8988T (cell line): ENCODE data around the gene TBX1.
"Not testable (repeated sequence)": the region's sequence is repeated elsewhere in the genome, so short reads cannot be mapped to it uniquely, and the experiment has no call there.

Source experiments
- DNase-seq: peaks from one replicate; pipeline ENCODE4 v3.0.0; 2011

The TBX1 gene

DNA sequence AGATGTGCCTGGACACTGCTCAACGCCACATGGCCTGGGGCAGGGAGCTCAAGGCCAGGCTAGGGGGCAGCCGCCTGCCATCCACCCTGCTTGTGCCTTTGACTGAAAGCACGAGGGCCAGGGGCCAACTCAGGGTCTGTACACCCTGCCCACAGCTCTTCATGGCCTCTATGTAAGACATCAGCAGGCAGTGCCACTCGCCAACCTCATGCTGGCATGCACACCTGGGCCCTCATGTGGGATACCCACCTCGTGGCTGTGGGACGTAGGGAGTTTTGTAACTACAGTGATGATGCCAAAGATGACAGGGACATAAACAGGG, 25.6 kb downstream of the TBX1 start:
- no peak for DNase-seq

GRCh38 chr22:19786959-19787848, 26.6 kb downstream of the TBX1 start:
- no peak for DNase-seq

DNA sequence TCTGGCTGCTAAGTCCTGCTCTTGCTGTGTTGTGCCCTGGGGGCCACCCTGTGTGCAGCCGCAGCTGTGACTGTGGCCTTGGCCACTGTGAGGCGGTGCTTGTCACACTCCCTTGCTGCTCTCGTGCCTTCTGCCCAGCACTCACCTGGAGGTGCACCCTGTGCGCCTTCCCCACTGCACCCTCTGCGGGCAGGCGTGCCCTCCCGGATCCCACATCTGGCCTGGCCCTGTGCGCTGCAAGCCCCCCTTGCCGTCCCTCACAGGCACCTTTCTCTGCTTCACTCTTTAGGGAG, 27.2 kb downstream of the TBX1 start:
- no peak for DNase-seq

GRCh38 chr22:19788661-19789225, 28.2 kb downstream of the TBX1 start:
- no peak for DNase-seq

DNA sequence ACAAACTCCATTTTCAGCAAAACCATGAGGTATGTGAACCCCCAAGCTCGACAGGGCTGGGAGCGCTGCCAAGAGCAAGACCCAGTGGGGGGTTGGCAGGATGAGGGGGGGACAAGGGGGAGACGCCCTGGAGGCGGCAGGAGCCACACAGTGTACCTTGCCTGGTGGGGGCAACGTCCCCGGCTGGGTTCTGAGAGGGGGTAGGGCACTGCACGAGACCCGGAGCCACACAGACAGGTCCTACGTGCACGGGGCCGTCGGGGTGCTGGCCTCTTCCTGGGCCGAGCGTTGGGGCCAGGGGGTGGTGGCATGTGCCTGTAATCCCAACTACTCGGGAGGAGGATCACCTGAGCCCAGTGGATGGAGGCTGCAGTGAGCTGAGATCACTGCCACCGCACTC, 28.8 kb downstream of the TBX1 start:
- DNase-seq = no peak

DNA sequence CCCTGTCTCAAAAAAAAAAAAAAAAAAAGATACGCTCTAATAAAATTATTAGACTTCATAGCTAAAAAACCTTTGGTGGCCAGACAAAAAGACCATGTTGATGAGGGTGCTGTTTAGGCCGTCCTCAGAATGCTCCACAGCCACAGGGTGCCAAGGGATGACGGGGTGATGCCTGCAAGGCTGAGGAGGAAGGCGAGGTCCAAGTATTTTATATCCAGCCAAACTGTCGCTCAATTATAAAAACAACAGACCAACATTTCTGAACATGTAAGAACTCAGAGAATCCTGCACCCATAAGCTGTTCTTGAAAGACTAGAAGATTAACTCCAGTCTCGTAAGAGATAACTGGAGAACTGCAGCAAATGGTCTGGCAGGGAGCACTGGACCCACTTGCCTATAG, 29.2 kb downstream of the TBX1 start:
- no peak for DNase-seq

- DNase-seq = no peak
Observed at GRCh38 chr22:19791243-19791642, 30.7 kb downstream of the TBX1 start.

- no peak for DNase-seq
Observed at GRCh38 chr22:19791894-19792293, 31.3 kb downstream of the TBX1 start.

DNA sequence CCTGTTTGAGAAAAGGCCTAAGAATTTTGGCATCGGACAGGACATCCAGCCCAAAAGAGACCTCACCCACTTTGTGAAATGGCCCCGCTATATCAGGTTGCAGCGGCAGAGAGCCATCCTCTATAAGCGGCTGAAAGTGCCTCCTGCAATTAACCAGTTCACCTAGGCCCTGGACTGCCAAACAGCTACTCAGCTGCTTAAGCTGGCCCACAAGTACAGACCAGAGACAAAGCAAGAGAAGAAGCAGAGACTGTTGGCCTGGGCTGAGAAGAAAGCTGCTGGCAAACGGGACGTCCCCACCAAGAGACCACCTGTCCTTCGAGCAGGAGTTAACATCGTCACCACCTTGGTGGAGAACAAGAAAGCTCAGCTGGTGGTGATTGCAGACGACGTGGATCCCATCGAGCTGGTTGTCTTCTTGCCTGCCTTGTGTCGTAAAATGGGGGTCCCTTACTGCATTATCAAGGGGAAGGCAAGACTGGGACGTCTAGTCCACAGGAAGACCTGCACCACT, 31.9 kb downstream of the TBX1 start:
- not testable (repeated sequence) for DNase-seq

- no peak for DNase-seq
Observed at GRCh38 chr22:19793161-19793560, 32.6 kb downstream of the TBX1 start.

- DNase-seq = no peak
Observed at GRCh38 chr22:19793661-19794310, 33.2 kb downstream of the TBX1 start.

GRCh38 chr22:19795617-19796008, 35.0 kb downstream of the TBX1 start:
- DNase-seq = no peak

- no peak for DNase-seq
Observed at GRCh38 chr22:19796160-19796559, 35.6 kb downstream of the TBX1 start.

DNA sequence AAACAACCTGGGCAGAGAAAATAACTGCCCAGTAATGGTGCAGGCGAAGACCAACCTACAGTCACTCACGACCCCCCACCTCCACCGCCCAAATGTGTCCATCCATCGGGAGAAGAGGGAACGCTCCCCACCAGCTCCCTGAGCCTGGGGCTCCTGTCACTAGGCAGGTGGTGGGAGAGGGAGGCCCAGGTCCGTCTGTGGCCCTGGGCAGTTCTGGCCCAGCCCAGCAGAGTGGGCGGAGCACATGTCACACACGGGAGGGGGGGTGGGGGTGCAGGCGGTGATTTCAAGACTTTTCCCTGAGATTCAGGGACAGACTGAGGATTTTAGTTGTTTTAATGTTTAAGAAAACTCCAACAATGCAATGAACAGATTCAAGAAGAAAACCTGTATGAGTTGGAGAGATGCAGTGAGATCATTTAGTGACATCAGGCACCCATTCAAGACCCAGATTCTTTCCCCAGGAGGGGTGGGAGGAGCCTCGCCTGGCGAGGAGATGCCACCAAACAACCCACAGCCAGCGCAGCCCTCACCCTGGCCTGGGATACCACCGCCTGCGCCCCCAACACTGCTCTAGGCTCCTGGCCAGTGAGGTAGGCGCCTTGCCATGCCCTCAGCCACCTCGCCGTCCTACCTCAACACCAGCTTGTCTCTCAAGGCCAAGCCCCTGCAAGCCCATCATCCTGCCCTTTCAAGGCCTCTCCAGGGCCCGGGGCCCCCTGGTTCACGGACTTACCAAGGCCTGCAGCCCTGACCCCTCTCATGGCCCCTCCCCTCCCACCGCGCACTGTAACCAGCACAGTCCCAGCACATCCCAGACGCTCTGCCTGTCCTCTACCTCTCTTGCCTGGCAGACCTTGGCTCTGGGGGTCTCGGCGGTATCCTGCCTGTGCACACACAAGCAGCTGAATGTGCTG, 36.8 kb downstream of the TBX1 start:
- no peak for DNase-seq

DNA sequence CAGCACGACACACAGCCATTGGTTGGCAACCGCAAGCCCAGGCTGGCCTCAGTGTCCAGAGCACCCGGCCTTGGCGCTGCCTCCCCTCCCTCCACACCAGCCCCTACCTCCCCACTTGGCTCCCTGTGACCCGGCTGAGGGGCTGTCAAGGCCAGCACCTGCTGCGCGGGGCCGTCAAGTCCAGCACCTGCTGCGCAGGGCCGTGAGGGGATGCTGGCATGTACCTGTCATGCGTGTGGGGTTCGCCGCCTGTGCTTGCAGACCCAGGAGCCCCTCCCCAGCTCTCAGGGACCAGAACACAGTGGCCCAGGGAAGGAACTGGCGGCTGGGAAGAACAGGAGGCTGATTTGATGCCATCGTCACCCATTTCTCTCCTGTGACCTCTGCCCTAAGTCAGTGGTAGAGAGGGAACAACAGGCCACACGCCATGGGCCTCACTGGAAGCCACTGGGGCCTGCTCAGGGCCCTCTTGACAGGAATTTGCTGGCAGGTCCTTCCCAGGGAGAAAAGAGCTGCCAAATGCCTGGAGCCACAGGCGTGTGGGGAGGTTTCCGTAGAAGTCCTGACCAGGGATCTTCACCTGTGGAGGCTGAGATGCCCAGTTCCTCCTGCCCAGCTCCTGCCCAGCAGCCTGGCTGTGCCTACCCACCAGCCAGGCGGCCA, 37.6 kb downstream of the TBX1 start:
- DNase-seq = no peak

DNA sequence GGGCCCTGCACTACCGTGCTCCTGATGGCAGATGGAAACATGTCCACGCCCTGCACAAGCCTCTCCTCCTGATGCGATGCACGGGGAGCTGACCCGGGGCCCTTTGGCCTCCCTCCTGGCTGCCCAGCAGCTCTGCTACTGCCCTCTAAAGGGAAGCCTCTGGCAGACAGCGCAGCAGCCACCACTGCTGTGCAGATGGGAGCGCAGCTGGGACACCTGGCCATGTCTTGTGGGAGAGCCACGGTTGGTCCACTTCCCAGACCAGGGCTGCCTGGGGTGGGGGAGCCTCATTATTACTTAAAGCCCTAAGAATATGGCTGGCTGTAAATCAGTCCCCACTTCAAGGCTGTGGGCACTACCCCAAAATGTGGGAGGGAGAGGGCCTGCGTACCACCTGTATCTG, 38.3 kb downstream of the TBX1 start:
- no peak for DNase-seq

- DNase-seq = no peak
Observed at GRCh38 chr22:19799322-19800190, 39.0 kb downstream of the TBX1 start.

- no peak for DNase-seq
Observed at GRCh38 chr22:19800306-19800705, 39.7 kb downstream of the TBX1 start.

- no peak for DNase-seq
Observed at GRCh38 chr22:19800761-19801244, 40.2 kb downstream of the TBX1 start.

DNA sequence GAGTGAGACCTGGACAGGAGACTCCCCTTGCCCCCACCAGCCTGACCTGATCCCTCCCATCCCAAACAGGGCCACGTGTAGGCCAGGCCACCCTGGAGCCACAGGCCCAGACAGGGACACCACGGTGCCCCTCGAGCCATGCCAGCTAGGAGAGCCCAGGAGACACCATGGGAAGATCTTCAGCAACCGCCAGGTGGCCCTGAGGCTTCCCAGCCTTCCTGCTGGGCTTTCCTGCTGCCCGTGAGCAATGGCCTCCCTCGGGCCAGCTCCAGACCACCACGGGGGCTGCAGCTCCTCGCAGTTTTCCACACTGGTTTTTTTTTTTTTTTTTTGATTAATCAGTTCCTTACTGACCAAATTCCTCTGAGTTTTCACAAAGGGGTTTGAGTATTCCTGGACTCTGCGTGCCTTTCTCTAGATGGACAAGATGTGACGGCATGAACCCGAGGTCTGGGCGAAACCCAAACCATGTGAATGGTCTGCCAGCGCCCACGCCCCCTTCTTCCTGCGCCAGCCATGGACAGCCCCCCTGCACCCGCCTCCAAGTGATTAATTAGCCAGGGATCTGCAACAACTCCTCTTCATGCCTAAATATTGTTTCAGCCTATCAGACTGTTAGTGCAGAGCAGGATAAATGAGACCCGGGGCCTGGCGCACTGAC, 40.9 kb downstream of the TBX1 start:
- no peak for DNase-seq
